Right ventricle myocardium superior (tissue), 1 donor: Measurements from ENCODE around the gene TRAPPC11. TPM values are rescaled to one million over a fixed set of nuclear protein-coding genes. Genes with fewer than 3 reads are reported as not detected.

ENCODE experiments used
- ATAC-seq: fragments of 200-7000 bp; cut with Tn5 transposase; one replicate; pipeline ENCODE4 v1.9.1; 2020; ENCODE audit warnings: mild to moderate bottlenecking; ENCODE audit not compliant: poor library complexity
- DNase-seq: peaks from one replicate; pipeline ENCODE4 v3.0.0-alpha.2; 2020
- intact Hi-C: fragments of 100-400 bp; cut with DNase I; formaldehyde crosslinking; loops from one replicate; pipeline ENCODE4 v1.11.2; 2022
- total RNA-seq: library from RNA; stranded (reverse); fragmentation: NEBNext Ultra II Directional; extraction: Animal tissue kit (Norgen Biotek cat#: 25700); gene quantifications from one replicate; pipeline ENCODE4 v1.2.1, GENCODE V29; 2021
- donor health status: DM: no; HTN: yes; CAD: no; lungs with severe emphysema.

Gene TRAPPC11
- total RNA-seq, 1 donor from 2014 or later, result 16.1 TPM

DNA sequence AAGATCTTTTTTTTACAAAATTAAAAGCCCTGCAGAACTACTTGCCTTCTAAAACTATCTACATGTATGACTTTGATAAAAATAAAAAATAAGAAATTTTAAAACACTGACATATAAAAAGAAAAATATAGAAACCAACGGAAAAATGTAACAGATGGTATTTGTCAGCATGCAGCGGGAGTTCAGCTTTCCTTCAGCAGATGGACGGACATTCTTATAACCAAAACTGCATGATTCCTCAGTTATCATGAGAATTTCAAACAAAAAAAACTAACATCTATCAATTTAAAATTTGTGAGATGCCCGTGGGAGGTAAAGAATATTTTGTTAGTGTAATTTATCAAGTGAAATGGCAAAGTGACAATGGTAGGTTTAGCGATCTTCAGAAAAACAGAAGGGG is 23.4 kb upstream of the TRAPPC11 start:
- no peak for DNase-seq
- intact Hi-C loops, result no loop called here

GRCh38 chr4:183636503-183636902 is 22.6 kb upstream of the TRAPPC11 start:
- intact Hi-C loops, result no loop called here
- ATAC-seq, result no peak
- DNase-seq, result no peak

More for the DNA sequence above, 23.4 kb upstream of the TRAPPC11 start:
- no peak for ATAC-seq

DNA sequence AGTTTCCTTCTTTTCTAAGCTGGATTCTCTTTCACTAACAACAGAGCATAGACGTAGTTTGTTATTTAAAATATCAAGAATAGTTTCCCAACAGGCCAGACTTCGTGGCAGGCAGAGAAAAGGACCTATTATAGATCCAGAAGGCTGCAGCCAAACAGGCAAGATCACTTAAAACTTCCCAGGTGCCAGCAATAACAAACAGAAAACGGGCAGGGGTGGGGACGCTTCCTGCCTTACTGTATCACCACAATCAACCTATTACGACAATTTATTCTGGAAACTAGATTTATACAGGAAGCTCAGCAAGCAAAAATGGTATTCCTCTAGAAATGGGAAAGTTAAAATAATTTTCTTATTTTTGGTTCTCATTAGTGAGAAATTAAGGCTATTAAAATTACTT is 22.2 kb upstream of the TRAPPC11 start:
- DNase-seq, result no peak
- intact Hi-C loops, result no loop called here
- no peak for ATAC-seq

DNA sequence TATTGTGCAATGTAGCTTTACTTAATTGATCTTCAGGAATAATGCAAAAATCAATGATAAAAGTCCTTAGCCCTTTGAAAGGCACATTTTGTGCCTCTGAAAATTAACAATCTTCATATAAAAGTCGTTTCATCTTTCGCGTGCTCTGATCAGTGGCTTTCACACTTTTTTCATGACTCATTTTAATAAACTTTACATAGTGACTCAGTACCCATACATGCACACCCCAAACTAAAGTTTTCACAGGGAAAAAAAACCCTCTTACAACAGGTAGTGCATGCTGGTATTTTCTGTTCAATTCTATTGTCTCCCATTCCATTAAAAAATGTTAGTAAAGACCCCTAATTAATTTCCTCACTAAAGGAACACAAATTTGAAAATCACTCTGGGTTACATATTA is 21.6 kb upstream of the TRAPPC11 start:
- DNase-seq (no peak), ATAC-seq (no peak)
- intact Hi-C loops, result no loop called here

DNA sequence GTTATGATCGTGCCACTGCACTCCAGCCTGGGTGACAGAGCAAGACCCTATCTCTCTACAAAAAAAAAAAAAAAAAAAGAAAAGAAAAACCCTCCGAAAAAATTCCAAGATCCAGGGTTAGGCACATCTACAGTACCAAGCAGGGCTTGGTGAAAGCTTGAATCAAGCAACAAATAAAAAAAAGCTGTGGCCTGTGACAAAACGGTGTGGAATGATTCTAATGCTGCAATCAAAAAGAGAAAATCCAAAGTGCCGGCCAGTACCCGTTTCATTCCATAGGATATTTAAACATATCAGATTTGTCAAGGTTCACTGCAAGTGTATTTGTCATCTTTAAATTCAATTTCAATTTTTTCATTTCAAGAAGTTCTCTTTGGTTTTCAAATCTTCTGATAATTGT is 20.7 kb upstream of the TRAPPC11 start:
- ATAC-seq (no peak), DNase-seq (no peak)
- intact Hi-C loops, result no loop called here

DNA sequence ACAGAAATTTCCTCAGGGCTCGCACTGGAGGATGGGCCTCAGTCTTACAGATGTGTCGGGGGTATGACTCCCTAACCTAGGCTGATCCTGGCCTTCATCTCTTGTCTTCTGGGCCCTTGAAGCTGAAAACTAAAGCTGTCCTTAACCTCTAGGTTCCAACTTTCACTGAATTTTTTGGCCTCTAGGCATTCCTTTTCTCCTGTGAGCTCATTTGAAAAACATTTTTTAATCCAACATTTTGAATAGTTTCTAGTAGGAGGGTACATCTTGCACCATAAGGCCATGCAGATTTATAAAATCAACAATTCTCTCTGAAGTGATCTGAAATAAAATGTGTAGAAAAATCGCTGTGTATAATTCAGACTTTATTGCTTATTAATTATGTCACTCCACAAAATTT is 19.8 kb upstream of the TRAPPC11 start:
- intact Hi-C loops, result no loop called here
- DNase-seq, result no peak
- no peak for ATAC-seq

DNA sequence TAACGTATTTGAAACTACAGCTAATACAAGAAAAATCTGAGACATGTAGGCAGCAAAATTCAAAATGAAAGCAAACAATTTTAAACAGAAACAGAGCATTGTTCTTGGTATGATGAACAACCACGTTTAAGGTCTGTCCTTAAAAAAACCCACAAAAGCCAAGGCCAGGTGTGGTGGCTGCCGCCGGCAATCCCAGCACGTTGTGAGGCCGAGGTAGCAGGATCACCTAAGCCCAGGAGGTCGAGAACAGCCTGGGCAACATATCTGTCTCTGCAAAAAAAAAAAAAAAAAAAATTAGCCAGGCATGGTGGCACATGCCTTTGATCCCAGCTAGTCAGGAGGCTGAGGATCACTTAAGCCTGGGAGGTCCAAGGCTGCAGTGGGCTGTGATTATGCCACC is 13.8 kb upstream of the TRAPPC11 start:
- ATAC-seq, result no peak
- intact Hi-C loops, result no loop called here
- DNase-seq, result no peak

GRCh38 chr4:183657564-183657963 is 1.5 kb upstream of the TRAPPC11 start:
- no peak for ATAC-seq
- intact Hi-C loops, result no loop called here
- DNase-seq, result no peak

DNA sequence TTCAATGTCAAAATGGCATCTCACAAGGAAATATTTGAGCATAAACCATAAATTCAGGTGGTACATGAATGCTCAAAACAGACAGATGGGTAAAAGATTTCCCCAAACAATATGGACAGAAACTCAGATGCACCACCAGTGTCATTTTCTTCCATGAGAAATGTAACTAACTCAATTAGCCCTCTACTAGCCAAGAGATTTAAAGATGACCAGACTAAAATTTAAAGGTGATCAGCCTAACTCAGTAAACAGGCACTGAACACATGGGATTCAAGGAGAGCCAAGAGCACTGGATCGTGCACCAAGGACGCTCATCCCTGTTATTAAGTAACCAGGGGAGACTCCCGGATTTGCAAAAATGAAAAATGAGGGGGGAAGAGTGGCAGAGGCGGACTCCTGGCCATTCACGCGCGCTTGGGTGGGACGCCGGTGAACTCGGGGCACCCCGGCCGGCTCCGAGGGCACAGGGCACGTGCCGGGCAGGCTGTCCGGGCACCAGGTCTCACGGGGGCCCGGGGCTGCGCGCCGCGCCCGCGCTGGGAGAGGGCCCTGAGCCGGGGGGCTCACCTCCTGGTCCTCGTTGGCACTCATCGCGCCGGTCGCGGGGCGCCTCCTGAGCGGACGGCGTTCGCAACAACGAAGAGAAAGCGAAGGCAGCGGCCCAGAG is 598 bp upstream of the TRAPPC11 start:
- peak; percentile 48 for DNase-seq
- peak; percentile 48 for ATAC-seq
- intact Hi-C loops, result no loop called here

DNA sequence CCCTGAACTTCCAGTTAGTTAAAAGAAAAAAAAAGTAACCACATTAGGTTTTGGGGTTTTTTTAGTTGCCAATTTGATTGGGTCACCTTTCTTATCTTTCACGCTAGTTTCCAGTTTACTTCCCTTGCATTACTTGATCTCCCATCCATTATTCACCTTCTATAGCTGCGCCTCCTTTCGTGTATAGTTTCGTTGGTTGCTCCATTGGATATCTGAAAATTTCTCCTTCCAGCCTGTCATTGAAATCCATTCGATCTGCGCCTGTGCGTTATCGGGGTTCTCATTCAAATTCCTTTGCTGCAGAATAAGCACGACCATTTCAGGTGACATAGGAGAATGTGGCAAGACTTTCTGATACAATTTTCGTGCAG is 764 bp downstream of the TRAPPC11 start:
- DNase-seq, result no peak
- ATAC-seq, result no peak
- intact Hi-C loops, result no loop called here

DNA sequence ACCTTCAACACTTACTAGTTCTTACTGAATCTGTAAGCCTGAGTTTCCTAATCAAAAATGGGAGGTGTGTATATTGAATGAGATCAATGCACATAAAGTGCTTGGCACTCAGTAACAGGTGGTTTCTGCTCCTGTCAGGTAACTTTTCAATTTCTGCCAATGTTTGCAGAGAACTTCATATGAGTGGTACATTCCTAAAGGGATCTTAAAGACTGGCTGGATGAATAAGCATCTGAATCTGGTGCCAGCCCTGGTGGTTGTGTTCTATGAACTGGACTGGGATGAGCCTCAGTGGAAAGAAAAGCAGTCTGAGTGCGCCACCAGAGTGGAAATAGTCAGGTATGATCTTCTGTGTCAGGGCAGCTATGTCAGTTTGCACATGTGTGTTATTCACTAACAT is 7.0 kb downstream of the TRAPPC11 start:
- no peak for ATAC-seq
- intact Hi-C loops, result no loop called here
- DNase-seq, result no peak

DNA sequence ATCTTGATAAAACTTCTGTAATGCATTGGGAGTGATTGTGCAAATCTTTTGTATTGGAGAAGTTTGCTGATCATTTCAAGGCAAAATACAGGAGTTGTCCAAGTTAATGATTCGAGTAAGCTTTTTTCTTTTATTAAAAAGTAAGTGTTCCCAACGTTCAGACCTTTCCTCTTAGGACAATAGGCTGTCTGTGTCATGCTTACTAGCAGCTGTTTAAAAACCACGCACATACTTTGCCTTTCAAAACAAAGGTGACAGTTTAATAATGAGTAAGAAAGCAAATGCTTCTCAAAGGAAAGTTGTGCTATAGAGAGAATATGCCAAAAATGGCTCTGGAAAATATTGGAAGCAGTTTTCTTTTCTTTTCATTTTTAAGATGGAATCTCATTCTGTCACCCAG is 11.2 kb downstream of the TRAPPC11 start:
- DNase-seq (no peak), ATAC-seq (no peak)
- intact Hi-C loops, result no loop called here

DNA sequence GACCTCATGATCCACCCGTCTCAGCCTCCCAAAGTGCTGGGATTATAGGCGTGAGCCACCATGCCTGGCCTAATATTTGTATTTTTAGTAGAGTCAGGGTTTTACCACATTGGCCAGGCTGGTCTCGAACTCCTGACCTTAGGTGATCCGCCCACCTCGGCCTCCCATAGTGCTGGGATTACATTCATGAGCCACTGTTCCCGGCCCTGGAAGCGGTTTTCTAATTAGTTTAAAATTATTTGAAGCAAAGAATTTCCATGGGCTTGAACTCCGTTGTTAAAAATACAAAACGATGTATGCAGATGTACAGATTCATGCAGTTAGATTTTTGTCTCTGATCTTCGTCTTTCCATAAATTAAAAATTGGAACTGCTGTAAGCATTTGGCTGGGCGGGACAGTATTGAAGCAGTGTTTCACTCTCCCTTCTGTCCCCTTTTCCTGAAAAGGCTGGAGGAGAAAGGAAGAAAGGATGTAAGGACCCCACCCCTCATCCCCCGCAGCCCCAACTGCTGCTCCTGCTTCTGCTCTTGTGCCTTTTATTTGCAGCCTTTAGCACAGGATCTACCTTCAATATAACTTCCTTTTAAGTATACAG is 12.0 kb downstream of the TRAPPC11 start:
- intact Hi-C loops, result no loop called here
- no peak for DNase-seq
- no peak for ATAC-seq

GRCh38 chr4:183674153-183674552 is 15.1 kb downstream of the TRAPPC11 start:
- ATAC-seq (no peak), DNase-seq (no peak)
- intact Hi-C loops, result no loop called here

DNA sequence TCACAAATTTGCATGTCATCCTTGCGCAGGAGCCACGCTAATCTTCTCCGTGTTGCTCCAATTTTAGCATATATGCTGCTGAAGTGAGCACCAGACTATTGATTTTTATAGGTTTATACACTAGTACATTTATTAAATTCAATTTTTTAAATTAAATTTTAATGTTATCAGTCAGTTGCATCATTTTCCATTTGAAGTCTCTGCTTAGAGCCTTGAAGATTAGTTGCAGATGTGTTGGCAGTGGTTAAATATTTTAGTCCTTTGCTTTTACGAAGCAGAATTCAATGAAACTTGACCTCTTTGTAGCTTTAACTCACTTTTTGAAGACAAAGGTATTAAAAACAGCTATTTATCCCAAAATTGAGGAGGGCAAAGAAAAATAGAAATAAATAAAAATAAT is 16.5 kb downstream of the TRAPPC11 start:
- DNase-seq, result no peak
- intact Hi-C loops, result no loop called here
- no peak for ATAC-seq

DNA sequence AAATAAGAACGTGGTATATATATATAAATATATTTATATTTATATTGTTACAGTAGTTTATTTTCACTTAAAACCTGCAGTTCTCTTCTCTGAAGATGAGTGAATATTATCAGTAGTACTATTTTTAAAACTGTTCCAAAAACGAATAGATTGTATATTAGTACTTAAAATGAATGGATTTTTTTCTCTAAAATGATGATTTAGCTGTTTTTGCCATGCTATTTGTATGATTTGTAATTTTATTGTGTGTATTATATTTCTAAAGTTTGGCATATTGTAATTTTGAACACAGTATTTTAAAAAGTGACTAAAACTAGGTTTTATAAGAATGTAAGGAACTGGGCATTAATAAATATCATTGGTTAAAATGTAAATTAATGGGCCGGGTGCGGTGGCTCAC is 22.0 kb downstream of the TRAPPC11 start:
- intact Hi-C loops, result no loop called here
- ATAC-seq, result no peak
- DNase-seq, result no peak

DNA sequence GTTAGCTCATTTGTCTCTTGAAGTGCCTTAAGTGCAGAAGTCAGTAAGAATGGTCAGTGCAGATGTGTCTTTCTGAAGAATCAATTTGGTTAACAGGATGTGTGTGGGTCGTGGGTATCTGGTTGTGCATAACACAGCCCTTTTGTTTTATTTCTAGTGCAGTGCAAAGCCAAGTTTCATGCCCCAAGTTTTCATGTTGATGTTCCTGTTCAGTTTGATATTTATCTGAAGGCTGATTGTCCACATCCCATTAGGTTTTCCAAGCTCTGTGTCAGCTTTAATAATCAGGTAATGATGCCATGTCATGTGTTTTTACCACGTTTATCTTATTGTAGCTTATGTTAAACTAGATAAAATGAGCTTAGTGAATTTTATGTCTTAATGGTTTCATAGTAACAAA is 27.4 kb downstream of the TRAPPC11 start:
- intact Hi-C loops, result no loop called here
- ATAC-seq (no peak), DNase-seq (no peak)

- intact Hi-C loops, result no loop called here
- ATAC-seq (no peak), DNase-seq (no peak)
Measured at GRCh38 chr4:183688216-183688615, 29.1 kb downstream of the TRAPPC11 start.

GRCh38 chr4:183691006-183691405 is 31.9 kb downstream of the TRAPPC11 start:
- no peak for DNase-seq
- ATAC-seq, result no peak
- intact Hi-C loops, result no loop called here

DNA sequence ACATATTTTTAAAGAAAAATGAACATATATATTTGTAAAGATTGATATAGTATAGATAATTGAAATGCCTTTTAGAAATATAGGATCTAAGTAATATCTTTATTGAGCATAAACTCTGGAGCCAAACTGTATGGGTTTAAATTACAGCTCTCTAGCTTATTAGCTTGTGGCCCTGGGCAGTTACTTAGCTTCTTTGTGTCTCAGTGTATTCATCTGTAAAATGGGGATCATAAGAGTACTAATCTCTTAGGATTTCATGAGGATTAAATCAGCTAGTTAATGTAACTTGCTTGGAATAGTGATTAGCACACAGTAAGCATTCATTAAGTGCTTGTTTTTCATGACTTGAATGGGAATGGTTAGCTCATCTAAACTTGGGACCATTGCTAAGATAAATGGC is 32.8 kb downstream of the TRAPPC11 start:
- intact Hi-C loops, result no loop called here
- DNase-seq, result no peak
- ATAC-seq, result no peak

DNA sequence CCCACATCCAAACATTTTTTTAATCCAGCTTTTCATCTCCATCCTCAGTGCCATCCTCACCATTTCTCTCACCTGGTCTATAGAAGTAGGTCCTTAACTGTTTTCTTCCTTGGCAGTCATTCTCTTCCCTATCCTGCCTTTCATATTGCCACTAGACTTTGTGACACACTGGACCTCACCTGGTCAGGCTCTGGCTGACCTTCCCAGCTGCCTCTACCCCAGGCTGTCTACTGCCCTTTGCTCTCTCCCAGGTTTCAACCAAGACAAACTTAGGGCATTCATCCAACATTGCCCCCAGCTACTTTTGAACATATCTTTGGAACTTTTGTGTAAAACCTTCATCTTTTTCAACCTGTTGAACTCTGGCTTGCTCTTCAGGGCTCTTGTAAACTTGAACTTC is 39.8 kb downstream of the TRAPPC11 start:
- no peak for ATAC-seq
- DNase-seq, result no peak
- intact Hi-C loops, result no loop called here
